Activated CD4-positive, CD25-positive, alpha-beta regulatory T cell treated with anti-CD3 and anti-CD28 coated beads, Interleukin-2, amount 50 U/mL, for 16 hours (primary cell): Measurements from ENCODE around the gene OR2A14.
"Not testable (repeated sequence)": the region's sequence is repeated elsewhere in the genome, so short reads cannot be mapped to it uniquely, and the experiment has no call there.

ENCODE experiments used
- DNase-seq: peaks from one replicate; pipeline ENCODE4 v3.0.0-alpha.2; 2020; ENCODE audit warnings: low read depth, low spot score

Gene OR2A14

DNA sequence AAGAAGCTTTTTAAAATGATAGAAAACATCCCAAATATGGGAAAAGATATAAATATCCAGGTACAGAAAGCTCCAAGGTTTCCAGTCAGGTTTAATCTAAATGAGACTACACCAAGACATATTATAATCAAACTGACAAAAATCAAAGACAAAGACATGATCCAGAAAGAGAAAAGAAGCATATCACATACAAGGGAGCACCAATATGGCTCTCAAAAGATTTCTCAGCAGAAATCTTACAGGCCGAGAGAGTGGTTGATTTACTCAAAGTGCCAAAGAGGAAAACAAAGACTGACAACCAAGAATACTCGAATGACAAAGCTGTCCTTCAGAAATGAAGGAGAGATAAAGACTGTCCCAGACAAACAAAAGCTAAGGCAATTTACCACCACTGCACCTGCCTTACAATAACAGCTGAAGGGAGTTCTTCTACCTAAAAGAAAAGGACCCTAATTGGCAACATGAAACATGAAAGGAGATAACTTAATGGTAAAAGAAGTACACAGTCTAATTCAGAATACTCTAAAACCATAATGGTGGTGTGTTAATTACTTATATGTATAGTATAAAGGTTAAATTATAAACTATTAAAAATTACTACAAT lies 25.4 kb downstream of the OR2A14 start:
- DNase-seq = no peak

GRCh38 chr7:144158861-144159260 lies 35.9 kb downstream of the OR2A14 start:
- DNase-seq = no peak

DNA sequence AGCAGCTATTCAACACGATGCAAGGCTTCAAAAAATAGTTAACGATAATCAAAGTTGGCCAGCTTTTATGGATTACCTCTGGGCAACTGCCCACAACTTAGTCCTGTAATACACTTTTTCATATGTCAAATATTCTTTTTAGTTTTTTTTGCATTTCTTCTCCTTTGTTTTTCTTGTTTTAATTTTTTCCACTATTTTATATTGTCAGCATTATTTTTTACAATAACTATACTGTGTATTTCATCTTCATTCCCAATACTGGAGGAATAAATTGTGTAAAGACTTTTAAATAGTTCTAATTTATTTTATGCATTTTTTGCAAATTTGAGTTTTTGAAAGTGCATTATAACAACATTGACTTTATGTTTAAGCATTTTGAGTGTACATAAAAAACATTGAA lies 41.8 kb downstream of the OR2A14 start:
- no peak for DNase-seq

DNA sequence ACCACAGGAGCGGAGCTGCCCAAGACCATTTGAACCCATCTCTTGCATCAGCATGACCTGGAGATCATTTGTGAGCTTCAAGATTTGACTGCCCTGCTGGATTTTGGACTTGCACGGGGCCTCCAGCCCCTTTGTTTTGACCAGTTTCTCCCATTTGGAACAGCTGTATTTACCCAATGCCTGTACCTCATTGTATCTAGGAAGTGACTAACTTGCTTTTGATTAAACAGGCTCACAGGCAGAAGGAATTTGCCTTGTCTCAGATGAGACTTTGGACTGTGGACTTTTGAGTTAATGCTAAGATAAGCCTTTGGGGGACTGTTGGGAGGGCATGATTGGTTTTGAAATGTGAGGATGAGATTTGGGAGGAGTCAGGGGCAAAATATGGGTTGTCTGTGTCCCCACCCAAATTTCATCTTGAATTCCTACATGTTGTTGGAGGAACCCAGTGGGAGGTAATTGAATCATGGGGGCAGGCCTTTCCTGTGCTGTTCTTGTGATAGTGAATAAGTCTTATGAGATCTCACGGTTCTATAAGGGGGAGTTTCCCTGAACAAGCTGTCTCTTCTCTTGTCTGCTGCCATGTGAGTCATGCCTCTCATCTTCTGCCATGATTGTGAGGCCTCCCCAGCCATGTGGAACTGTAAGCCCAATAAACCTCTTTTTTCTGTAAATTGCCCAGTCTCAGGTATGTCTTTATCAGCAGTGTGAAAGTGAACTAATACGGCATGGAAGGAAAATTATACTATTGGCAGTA lies 48.8 kb downstream of the OR2A14 start:
- not testable (repeated sequence) for DNase-seq

DNA sequence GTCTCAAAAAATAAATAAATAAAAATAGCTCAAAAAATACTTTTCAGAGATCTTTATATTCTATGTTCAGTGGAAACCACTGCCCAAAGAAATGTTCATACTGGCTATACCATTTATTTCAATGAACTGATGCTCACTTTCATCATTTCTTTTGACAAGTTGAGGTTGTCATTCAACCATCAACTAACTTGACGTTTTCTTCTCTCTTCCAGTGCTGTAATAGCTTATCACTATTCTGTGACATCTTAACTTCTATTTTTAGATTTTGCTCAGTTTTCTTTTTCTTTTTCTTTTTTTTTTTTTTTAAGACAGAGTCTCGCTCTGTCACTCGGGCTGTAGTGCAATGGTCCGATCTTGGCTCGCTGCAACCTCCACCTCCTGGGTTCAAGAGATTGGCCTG lies 51.6 kb downstream of the OR2A14 start:
- DNase-seq = no peak

DNA sequence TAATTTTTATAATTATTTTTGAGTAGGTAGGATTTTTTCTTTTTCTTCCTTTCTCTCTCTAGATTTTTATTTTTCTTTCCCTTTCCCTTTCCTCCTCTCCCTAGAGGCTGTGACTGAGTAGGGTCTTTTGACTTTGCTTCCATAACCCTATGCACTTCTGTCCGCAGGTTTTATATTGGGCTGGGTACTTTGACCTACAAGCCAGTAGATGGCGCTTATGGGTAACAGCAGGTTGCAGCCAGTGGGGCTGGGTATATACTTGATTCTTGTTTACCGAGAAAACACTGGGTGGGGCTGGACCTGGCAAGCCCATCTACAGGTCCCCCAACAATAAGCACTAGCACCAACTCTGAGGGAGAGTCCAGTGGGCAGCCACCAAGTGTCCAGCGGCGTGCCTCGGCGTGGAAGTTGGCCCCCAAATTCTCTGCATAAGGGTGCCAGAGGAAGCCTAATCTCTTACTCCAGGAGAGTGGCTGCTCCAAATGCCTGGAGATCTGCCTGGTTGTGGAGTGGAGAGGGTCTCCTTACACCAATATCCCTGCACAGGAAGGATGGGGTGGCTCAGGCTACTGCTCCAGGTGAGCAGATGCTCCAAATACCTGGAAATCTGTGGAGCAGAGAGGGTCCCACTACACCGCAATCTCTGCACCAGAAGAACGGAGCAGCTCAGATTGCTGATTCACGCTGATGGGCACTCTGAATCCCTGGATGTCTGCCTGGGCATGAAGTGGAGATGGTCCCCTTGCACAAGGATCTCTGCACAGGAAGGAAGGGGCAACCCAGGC lies 55.6 kb downstream of the OR2A14 start:
- DNase-seq = not testable (repeated sequence)

- DNase-seq = not testable (repeated sequence)
These were observed 56.1 kb downstream of the OR2A14 start for GRCh38 chr7:144179165-144179479.
